ENCODE measurements around the gene HEY2.
"Not testable (repeated sequence)": the region's sequence is repeated elsewhere in the genome, so short reads cannot be mapped to it uniquely, and the experiment has no call there.

The HEY2 gene

DNA sequence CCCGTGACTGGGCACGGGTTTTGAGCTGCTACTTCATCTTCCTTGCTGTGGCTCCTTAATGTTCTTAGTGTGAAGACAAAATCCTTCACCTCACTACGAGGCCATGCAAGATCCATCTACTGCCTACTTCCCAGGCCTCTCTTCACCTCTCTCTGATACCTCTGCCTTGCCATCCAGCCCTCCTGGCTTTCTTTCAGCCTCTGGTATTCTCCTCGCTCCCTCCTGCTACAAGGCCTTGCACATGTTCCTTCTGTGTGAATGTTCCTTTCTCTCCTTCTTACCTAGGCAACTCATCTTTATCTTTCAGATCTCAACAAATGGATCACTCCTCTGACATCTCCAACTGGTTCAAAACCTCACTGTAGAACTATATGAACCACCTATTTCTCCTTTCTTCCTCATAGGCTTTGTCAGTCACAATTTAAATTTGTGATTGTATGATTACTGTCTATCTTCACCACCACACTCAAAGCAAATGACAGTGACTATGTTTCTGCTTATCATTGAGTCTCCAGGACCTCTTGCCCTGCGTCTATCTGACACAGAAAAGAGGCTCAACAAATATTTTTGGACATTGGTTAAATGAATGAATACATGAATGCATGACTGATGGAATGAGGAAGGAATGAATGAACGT lies 19.8 kb downstream of the HEY2 start:
- TF ChIP-seq, protein P1, sequence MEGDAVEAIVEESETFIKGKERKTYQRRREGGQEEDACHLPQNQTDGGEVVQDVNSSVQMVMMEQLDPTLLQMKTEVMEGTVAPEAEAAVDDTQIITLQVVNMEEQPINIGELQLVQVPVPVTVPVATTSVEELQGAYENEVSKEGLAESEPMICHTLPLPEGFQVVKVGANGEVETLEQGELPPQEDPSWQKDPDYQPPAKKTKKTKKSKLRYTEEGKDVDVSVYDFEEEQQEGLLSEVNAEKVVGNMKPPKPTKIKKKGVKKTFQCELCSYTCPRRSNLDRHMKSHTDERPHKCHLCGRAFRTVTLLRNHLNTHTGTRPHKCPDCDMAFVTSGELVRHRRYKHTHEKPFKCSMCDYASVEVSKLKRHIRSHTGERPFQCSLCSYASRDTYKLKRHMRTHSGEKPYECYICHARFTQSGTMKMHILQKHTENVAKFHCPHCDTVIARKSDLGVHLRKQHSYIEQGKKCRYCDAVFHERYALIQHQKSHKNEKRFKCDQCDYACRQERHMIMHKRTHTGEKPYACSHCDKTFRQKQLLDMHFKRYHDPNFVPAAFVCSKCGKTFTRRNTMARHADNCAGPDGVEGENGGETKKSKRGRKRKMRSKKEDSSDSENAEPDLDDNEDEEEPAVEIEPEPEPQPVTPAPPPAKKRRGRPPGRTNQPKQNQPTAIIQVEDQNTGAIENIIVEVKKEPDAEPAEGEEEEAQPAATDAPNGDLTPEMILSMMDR (IDR thresholded peaks at IDR 0.05; ENCODE audit: insufficient read depth, low read depth, low read length, missing control alignments), result no peak
- H3K4me3 ChIP-seq (ENCODE audit: low read length), result no peak overlapping the region
- DNase-seq (ENCODE audit: low read depth), result no peak

DNA sequence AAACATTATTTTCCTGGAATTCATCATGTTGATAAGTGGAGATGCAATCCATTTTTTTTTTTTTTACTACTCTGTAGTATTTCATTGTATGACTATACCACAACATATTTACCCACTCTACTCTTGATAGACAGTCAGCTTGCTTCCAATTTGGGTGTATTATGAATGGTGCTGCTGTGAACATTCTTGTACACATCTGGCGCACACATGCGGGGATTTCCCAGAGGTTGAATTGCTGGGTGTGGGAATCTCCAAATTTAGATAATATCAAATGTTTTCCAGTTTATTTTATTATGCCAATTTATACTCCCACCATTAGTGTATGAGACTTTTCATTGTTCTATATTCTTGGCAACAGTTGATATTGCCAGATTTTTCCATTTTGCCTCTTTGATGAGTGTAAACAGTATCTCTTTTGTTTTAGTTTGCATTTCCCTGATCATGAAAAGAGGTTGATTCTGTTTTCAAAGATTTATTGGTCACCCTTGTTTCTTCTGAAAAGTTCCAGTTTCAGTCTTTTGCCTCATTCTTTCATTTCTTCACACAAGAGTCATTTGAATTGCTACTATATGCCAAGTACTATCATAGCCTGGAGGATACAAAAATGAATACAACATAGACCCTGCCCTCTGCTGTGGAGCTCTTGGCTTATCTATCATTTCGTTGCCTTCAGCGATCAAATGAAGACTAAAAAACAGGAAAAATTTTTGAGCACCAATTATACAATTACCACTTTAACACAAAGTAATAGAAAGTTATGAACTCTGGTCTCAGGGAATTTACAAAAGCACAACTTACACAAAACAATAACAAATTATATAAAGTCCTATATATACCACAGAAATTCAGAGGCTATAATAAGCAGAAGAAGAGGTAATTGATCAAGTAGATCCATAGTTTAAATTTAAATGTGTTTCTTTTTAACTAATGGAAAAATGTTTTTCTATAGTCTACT lies 24.2 kb downstream of the HEY2 start:
- TF ChIP-seq, protein P1 (IDR thresholded peaks at IDR 0.05; ENCODE audit: insufficient read depth, low read depth, low read length, missing control alignments), result no peak
- DNase-seq (ENCODE audit: low read depth), result no peak
- H3K4me3 ChIP-seq (ENCODE audit: low read length), result no peak overlapping the region

DNA sequence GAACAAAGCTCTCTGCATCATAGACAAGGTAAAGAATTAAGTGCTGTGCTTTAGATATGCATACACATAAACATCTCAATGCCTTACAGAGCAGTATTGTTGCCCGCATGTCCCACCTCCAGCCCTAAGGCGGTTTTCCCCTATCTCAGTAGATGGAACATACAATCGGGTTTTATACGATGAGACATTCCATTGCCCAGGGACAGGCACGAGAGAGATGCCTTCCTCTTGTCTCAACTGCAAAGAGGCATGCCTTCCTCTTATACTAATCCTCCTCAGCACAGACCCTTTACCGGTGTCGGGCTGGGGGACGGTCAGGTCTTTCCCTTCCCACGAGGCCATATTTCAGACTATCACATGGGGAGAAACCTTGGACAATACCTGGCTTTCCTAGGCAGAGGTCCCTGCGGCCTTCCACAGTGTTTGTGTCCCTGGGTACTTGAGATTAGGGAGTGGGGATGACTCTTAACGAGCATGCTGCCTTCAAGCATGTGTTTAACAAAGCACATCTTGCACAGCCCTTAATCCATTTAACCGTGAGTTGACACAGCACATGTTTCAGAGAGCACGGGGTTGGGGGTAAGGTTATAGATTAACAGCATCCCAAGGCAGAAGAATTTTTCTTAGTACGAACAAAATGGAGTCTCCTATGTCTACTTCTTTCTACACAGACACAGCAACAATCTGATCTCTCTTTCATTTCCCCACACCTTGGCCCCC lies 26.8 kb downstream of the HEY2 start:
- not testable (repeated sequence) for DNase-seq (ENCODE audit: low read depth); H3K4me3 ChIP-seq (ENCODE audit: low read length)

DNA sequence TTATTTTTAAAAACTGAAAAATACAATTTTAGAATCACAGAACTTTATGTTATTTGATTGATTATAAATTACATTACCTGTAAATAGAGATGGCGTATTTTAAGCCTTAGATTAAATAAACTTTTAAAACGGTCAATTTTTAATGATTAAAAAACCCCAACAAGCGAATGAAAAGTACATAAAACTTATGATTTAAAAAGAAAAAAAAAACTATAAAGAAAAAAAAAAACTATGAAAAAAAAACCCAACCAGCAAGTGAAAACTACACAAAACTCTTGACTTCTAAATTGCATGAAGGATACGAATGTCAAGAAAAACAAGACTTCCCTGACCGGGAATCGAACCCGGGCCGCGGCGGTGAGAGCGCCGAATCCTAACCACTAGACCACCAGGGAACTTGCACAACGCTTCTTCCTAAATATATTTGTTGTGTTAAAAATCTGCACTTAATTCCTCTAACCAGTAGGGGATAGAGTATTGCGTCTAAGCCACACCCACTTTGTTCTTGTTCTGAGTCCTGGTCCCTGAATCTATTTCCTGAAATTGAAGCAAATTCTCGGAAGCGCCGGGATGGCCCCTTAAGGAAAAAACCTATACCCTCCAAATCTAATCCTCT lies 30.6 kb downstream of the HEY2 start:
- H3K4me3 ChIP-seq (ENCODE audit: low read length), result peak overlapping the region; percentile 62
- DNase-seq (ENCODE audit: low read depth), result peak; percentile 88
- TF ChIP-seq, protein P1 (IDR thresholded peaks at IDR 0.05; ENCODE audit: insufficient read depth, low read depth, low read length, missing control alignments), result peak; percentile 36

DNA sequence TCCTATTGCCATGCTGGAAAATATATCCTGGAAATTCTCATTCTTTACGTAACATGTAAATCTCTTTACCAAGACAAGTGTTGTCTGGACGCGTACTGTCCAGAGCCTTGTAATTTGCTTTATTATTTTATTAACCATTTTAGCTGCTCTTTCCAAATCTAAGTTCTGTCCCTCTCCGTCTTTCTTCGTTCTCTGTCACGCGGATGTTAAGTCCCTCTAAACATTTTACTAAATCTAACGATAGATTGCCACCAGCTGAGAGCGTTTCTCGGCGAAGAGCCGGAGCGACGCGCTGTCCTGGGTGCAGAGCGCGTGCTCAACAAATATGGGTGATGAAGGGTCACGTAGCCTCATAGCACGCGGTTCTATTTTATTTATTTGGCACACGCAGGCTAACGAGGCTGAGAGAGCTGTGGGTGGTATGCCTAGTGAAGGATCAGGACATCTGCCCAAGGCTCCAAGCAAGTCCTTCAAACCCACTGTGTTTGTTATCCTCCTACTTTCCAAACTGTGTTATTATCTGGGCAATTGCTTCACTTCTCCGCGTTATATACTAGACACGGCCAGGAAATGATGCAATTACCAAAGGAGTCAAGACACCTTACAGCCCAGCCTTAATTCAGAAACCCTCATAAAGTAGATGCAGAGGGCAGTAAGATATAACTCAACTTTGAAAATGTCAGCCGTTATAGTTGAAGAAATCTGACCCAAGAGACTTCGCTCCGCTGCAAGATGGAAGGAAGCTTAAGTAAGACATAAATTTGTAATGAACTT lies 31.3 kb downstream of the HEY2 start:
- H3K4me3 ChIP-seq (ENCODE audit: low read length), result peak overlapping the region; percentile 62
- TF ChIP-seq, protein P1 (IDR thresholded peaks at IDR 0.05; ENCODE audit: insufficient read depth, low read depth, low read length, missing control alignments), result no peak
- peak; percentile 81 for DNase-seq (ENCODE audit: low read depth)

DNA sequence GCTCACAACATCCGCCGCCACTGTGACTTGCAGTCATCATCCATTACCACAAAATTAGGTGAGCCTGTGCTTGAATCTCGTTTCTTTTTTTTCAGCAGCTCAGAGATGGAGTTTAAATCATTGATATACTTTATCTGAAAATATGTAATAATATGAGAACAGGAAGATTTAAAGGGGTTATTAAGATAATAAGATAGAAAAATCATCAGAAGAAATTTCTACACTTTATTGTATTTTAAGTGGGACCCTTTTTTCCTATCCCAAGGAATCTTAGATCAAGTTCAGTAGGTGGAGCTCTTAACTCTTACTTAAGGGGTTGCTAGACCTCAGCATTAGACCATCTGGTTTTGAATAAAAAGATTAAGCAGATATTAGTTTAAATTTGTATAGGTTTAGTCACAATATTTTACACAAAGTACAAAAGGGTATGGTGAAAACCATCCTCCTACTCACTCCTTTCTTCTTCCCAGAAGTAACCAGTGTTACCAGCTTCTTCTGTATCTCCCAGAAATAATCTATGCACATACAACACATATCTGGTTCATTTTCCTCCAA lies 32.0 kb downstream of the HEY2 start:
- TF ChIP-seq, protein P1 (IDR thresholded peaks at IDR 0.05; ENCODE audit: insufficient read depth, low read depth, low read length, missing control alignments), result no peak
- DNase-seq (ENCODE audit: low read depth), result no peak
- H3K4me3 ChIP-seq (ENCODE audit: low read length), result peak overlapping the region; percentile 62

Measured in epithelial cell of esophagus (primary cell).